Thyroid gland (tissue), 4 donors: ENCODE data around the gene CARS1. TPM values are rescaled to one million over a fixed set of nuclear protein-coding genes. Genes with fewer than 3 reads are reported as not detected.
"Not testable (repeated sequence)": the region's sequence is repeated elsewhere in the genome, so short reads cannot be mapped to it uniquely, and the experiment has no call there.

ENCODE experiments used
- DNase-seq, 2 donors: peaks; one replicate each; pipeline ENCODE4 v3.0.0-alpha.2; 2019
- H3K27ac ChIP-seq, 3 donors: fragments of 200-600 bp; sonication (generic); 1 replicate in 2 of 3; 2 replicates in 1 of 3; pipeline ENCODE4 v1.5.1; 2016 to 2019; ENCODE audit warnings: mild to moderate bottlenecking in 1 of 3, moderate library complexity in 1 of 3
- H3K27me3 ChIP-seq: fragments of 200-600 bp; sonication (generic); one replicate; pipeline ENCODE4 v1.5.1; 2019
- H3K36me3 ChIP-seq, 2 donors: fragments of 200-600 bp; sonication (generic); one replicate each; pipeline ENCODE4 v1.5.1; 2016 to 2019
- H3K4me1 ChIP-seq, 2 donors: fragments of 200-600 bp; sonication (generic); one replicate each; pipeline ENCODE4 v1.5.1; 2017 to 2019
- H3K4me3 ChIP-seq, 3 donors: fragments of 200-600 bp; sonication (generic); replicated peaks in 1 of 3; 1 replicate in 2 of 3; 2 replicates in 1 of 3; pipeline ENCODE4 v1.5.1; 2016; ENCODE audit warnings: mild to moderate bottlenecking in 1 of 3
- H3K9me3 ChIP-seq: fragments of 200-600 bp; sonication (generic); one replicate; pipeline ENCODE4 v1.5.1; 2017
- CTCF ChIP-seq, 6 experiments: fragments of 200-600 bp in 3 of 6; fragments of 450-650 bp in 3 of 6; sonication (generic) in 3 of 6; IDR thresholded peaks; one replicate each; pipeline ENCODE4 v1.5.1; 2016 to 2019; ENCODE audit warnings: antibody characterized with exemption in 6 of 6, mild to moderate bottlenecking in 2 of 6, inconsistent platforms in 1 of 6, moderate library complexity in 1 of 6
- POLR2A ChIP-seq, 2 donors: fragments of 450-650 bp; IDR thresholded peaks; one replicate each; pipeline ENCODE4 v1.6.1; 2017; ENCODE audit warnings: antibody characterized with exemption in 2 of 2, mild to moderate bottlenecking in 2 of 2, moderate library complexity in 1 of 2
- WGBS, 2 donors: methylation state at CpG; one replicate each; pipeline ENCODE4 v1.1.5; 2017; 5-methylcytosine and 5-hydroxymethylcytosine counted together
- intact Hi-C: fragments of 100-400 bp; cut with DNase I; formaldehyde crosslinking; loops from one replicate; pipeline ENCODE4 v1.15.1; 2023
- total RNA-seq, 4 donors: library from RNA; depleted of rRNA; stranded (reverse); fragments of >200 nt; gene quantifications; one replicate each; pipeline ENCODE4 v1.2.3, GENCODE V29; 2016

CARS1 gene
- total RNA-seq, 4 donors from 2014 or later = 36.7 to 56.2 (median 50.1) TPM

- Histone ChIP-seq H3K4me1 (peaks cover 4 to 21% of the 10 kb centered on the region in 2 donors), H3K4me3 (no peak overlapping the region), H3K36me3 (no peaks in the 10 kb centered on the region), H3K9me3 (no peaks in the 10 kb centered on the region), H3K27ac (no peak overlapping the region), H3K27me3 (no peaks in the 10 kb centered on the region)
- TF ChIP-seq POLR2A (IDR thresholded peaks at IDR 0.05) (no peak), CTCF (IDR thresholded peaks at IDR 0.05) (no peak)
- intact Hi-C loops = no loop called here
- 87 to 89% methylated on average over 16 of the region's 16 CpGs for WGBS, 2 donors
- no peak for DNase-seq
These were observed 20.7 kb upstream of the CARS1 start for GRCh38 chr11:3077846-3078440.

GRCh38 chr11:3077189-3077836 lies 20.1 kb upstream of the CARS1 start:
- intact Hi-C loops = no loop called here
- TF ChIP-seq POLR2A (IDR thresholded peaks at IDR 0.05) (no peak), CTCF (IDR thresholded peaks at IDR 0.05) (no peak)

GRCh38 chr11:3074912-3075589 lies 17.8 kb upstream of the CARS1 start:
- H3K27me3 ChIP-seq = no peaks in the 10 kb centered on the region
- no peaks in the 10 kb centered on the region for H3K9me3 ChIP-seq
- H3K27ac ChIP-seq = peak overlapping the region in 2 of 3 donors; percentile 28 to 46
- no peak overlapping the region for H3K4me3 ChIP-seq
- WGBS, 2 donors = 53 to 64% methylated on average over 4 to 6 of the region's 8 CpGs
- intact Hi-C loops = no loop called here
- no peaks in the 10 kb centered on the region for H3K36me3 ChIP-seq
- TF ChIP-seq POLR2A (IDR thresholded peaks at IDR 0.05) (no peak), CTCF (IDR thresholded peaks at IDR 0.05) (no peak)
- H3K4me1 ChIP-seq = peaks cover 9 to 27% of the 10 kb centered on the region in 2 donors
- peak; percentile 92 to 94 for DNase-seq

More at GRCh38 chr11:3077189-3077836, 20.1 kb upstream of the CARS1 start:
- peaks cover 9 to 27% of the 10 kb centered on the region in 2 donors for H3K4me1 ChIP-seq
- no peak overlapping the region for H3K27ac ChIP-seq
- H3K36me3 ChIP-seq = no peaks in the 10 kb centered on the region
- DNase-seq = no peak
- no peaks in the 10 kb centered on the region for H3K9me3 ChIP-seq
- no peaks in the 10 kb centered on the region for H3K27me3 ChIP-seq
- WGBS, 2 donors = 94% methylated on average over 11 of the region's 11 CpGs
- no peak overlapping the region for H3K4me3 ChIP-seq

GRCh38 chr11:3073029-3073435 lies 15.8 kb upstream of the CARS1 start:
- Histone ChIP-seq H3K4me3 (no peak overlapping the region), H3K27ac (peak overlapping the region; percentile 27 to 76 (median 63)), H3K9me3 (no peaks in the 10 kb centered on the region), H3K4me1 (peaks cover 9 to 27% of the 10 kb centered on the region in 2 donors), H3K27me3 (no peaks in the 10 kb centered on the region), H3K36me3 (no peaks in the 10 kb centered on the region)
- intact Hi-C loops = no loop called here
- peak; percentile 44 to 50 for DNase-seq
- WGBS, 2 donors = 32 to 43% methylated on average over 3 of the region's 3 CpGs
- no peak for TF ChIP-seq POLR2A (IDR thresholded peaks at IDR 0.05)
- TF ChIP-seq CTCF (IDR thresholded peaks at IDR 0.05) = no peak

- no peak for TF ChIP-seq POLR2A (IDR thresholded peaks at IDR 0.05)
- TF ChIP-seq CTCF (IDR thresholded peaks at IDR 0.05) = no peak
- H3K4me3 ChIP-seq = no peak overlapping the region
- 83 to 84% methylated on average over 7 to 8 of the region's 8 CpGs for WGBS, 2 donors
- no peaks in the 10 kb centered on the region for H3K36me3 ChIP-seq
- no peak for DNase-seq
- no peaks in the 10 kb centered on the region for H3K9me3 ChIP-seq
- no peak overlapping the region for H3K27ac ChIP-seq
- H3K27me3 ChIP-seq = no peaks in the 10 kb centered on the region
- H3K4me1 ChIP-seq = peaks cover 5 to 19% of the 10 kb centered on the region in 2 donors
- intact Hi-C loops = no loop called here
These were observed 12.2 kb upstream of the CARS1 start for GRCh38 chr11:3069425-3069824.

GRCh38 chr11:3066308-3066707 lies 9.1 kb upstream of the CARS1 start:
- WGBS, 2 donors = 97% methylated on average over 3 of the region's 3 CpGs
- intact Hi-C loops, H3K27ac ChIP-seq, H3K4me3 ChIP-seq, DNase-seq, H3K9me3 ChIP-seq, H3K36me3 ChIP-seq, H3K27me3 ChIP-seq, H3K4me1 ChIP-seq: not testable (repeated sequence)

GRCh38 chr11:3064709-3065108 lies 7.5 kb upstream of the CARS1 start:
- H3K9me3 ChIP-seq, intact Hi-C loops: not testable (repeated sequence)

More at GRCh38 chr11:3064709-3065108, 7.5 kb upstream of the CARS1 start:
- H3K4me3 ChIP-seq, H3K36me3 ChIP-seq, H3K27me3 ChIP-seq, H3K27ac ChIP-seq, H3K4me1 ChIP-seq, DNase-seq: not testable (repeated sequence)
- WGBS, 2 donors = 82 to 88% methylated on average over 6 of the region's 6 CpGs
